HG03457 (cell line): ENCODE results near the gene SLC25A19.

Experiments used
- ATAC-seq: cut with Tn5 transposase; IDR thresholded peaks from one replicate; pipeline ENCODE4 v1.9.1; 2021; ENCODE audit warnings: moderate number of reproducible peaks; ENCODE audit not compliant: unreplicated experiment

The SLC25A19 gene

GRCh38 chr17:75289115-75289831, at the start of gene SLC25A19:
Gene SLC25A19 (minus strand): TSS chr17:75289433. CDS start chr17:75286764, 2,669 bp downstream.
- ATAC-seq, result peak; percentile 83

GRCh38 chr17:75338335-75338734, 49.1 kb upstream of the SLC25A19 start:
- no peak for ATAC-seq

GRCh38 chr17:75335315-75335714, 46.1 kb upstream of the SLC25A19 start:
- ATAC-seq, result no peak

- no peak for ATAC-seq
These were observed 45.5 kb upstream of the SLC25A19 start for GRCh38 chr17:75334723-75335122.

- no peak for ATAC-seq
These were observed 42.4 kb upstream of the SLC25A19 start for GRCh38 chr17:75331671-75332070.

- ATAC-seq, result no peak
These were observed 38.5 kb upstream of the SLC25A19 start for GRCh38 chr17:75327757-75328156.

GRCh38 chr17:75326226-75326848, 37.1 kb upstream of the SLC25A19 start:
- no peak for ATAC-seq

- ATAC-seq, result no peak
These were observed 36.6 kb upstream of the SLC25A19 start for GRCh38 chr17:75325827-75326225.

- no peak for ATAC-seq
These were observed 36.1 kb upstream of the SLC25A19 start for GRCh38 chr17:75325348-75325747.

GRCh38 chr17:75321506-75321905, 32.3 kb upstream of the SLC25A19 start:
- no peak for ATAC-seq

GRCh38 chr17:75319904-75320691, 30.9 kb upstream of the SLC25A19 start:
- no peak for ATAC-seq

- ATAC-seq, result no peak
These were observed 29.5 kb upstream of the SLC25A19 start for GRCh38 chr17:75318615-75319222.

GRCh38 chr17:75318211-75318610, 29.0 kb upstream of the SLC25A19 start:
- ATAC-seq, result no peak

GRCh38 chr17:75317671-75318070, 28.4 kb upstream of the SLC25A19 start:
- ATAC-seq, result no peak

GRCh38 chr17:75316253-75316652, 27.0 kb upstream of the SLC25A19 start:
- no peak for ATAC-seq

- no peak for ATAC-seq
These were observed 26.5 kb upstream of the SLC25A19 start for GRCh38 chr17:75315541-75316243.

GRCh38 chr17:75313941-75314551, 24.8 kb upstream of the SLC25A19 start:
- ATAC-seq, result no peak

- ATAC-seq, result no peak
These were observed 19.7 kb upstream of the SLC25A19 start for GRCh38 chr17:75308732-75309629.
